K562 (cell line): ENCODE results near the gene KAT2B. TPM values are rescaled to one million over a fixed set of nuclear protein-coding genes. Genes with fewer than 3 reads are reported as not detected.

ENCODE experiments used
- ARID3B ChIP-seq: fragments of 250-450 bp; sonication (Bioruptor Pico); IDR thresholded peaks from 2 replicates; pipeline ENCODE4 v1.4.0; 2020; ENCODE audit warnings: borderline replicate concordance
- CEBPB ChIP-seq: fragments of 450-650 bp; IDR thresholded peaks from 2 replicates; pipeline ENCODE4 v1.6.1; 2016; ENCODE audit warnings: missing genetic modification characterization, missing compliant biosample characterization
- CHD4 ChIP-seq: fragments of 200-600 bp; sonication (generic); IDR thresholded peaks from 3 replicates; pipeline ENCODE4 v1.6.1; 2012; ENCODE audit warnings: low read depth, mild to moderate bottlenecking, mixed read lengths, low read length, inconsistent platforms; ENCODE audit not compliant: insufficient read depth, insufficient replicate concordance, poor library complexity, severe bottlenecking
- FIP1L1 ChIP-seq: fragments of 200-400 bp; formaldehyde crosslinking; IDR thresholded peaks from 2 replicates; pipeline ENCODE4 v1.6.1; 2018; ENCODE audit warnings: mild to moderate bottlenecking, low read depth, low read length; ENCODE audit not compliant: poor library complexity, severe bottlenecking
- GMEB1 ChIP-seq: fragments of 250-450 bp; sonication (Bioruptor Pico); IDR thresholded peaks from 2 replicates; pipeline ENCODE4 v1.4.0; 2020; ENCODE audit warnings: mild to moderate bottlenecking
- GTF2E2 ChIP-seq: fragments of 200-800 bp; sonication (Bioruptor generic); IDR thresholded peaks from 2 replicates; pipeline ENCODE4 v1.6.1; 2016; ENCODE audit warnings: missing genetic modification characterization, missing compliant biosample characterization
- HDAC2 ChIP-seq: fragments of 450-650 bp; IDR thresholded peaks from 2 replicates; pipeline ENCODE4 v1.6.1; 2016; ENCODE audit warnings: mild to moderate bottlenecking
- HNRNPH1 ChIP-seq: fragments of 200-400 bp; formaldehyde crosslinking; optimal IDR thresholded peaks from 2 replicates; pipeline ENCODE3; 2017; ENCODE audit warnings: low read depth, mild to moderate bottlenecking, low read length, moderate library complexity
- MBD2 ChIP-seq: sonication (generic); IDR thresholded peaks from 2 replicates; pipeline ENCODE4 v1.6.1; 2016; ENCODE audit warnings: low read depth, borderline replicate concordance
- NFIX ChIP-seq: fragments of 250-450 bp; sonication (Bioruptor Pico); IDR thresholded peaks from 2 replicates; pipeline ENCODE4 v1.4.0; 2020; ENCODE audit warnings: low read depth, mild to moderate bottlenecking, moderate library complexity
- SIN3A ChIP-seq, 2 experiments: fragments of 150-350 bp in 1 of 2; IDR thresholded peaks; 2 replicates each; pipeline ENCODE4 v1.6.1; 2011 to 2016; ENCODE audit warnings: borderline replicate concordance in 2 of 2, low read depth in 2 of 2, low read length in 2 of 2, mild to moderate bottlenecking in 2 of 2, moderate library complexity in 2 of 2; ENCODE audit not compliant: control insufficient read depth in 1 of 2
- TOE1 ChIP-seq, 2 experiments: fragments of 450-650 bp in 1 of 2; sonication (generic) in 1 of 2; formaldehyde crosslinking in 1 of 2; IDR thresholded peaks; 2 replicates each; pipeline versions ENCODE4 v1.7.1 to v1.8.0; 2016 to 2022; ENCODE audit warnings: borderline replicate concordance in 2 of 2, mild to moderate bottlenecking in 2 of 2, antibody characterized with exemption in 1 of 2, inconsistent platforms in 1 of 2, low read depth in 1 of 2, missing genetic modification reagents in 1 of 2, moderate library complexity in 1 of 2
- ZNF212 ChIP-seq: fragments of 450-650 bp; formaldehyde crosslinking; IDR thresholded peaks from 2 replicates; pipeline ENCODE4 v1.4.0; 2020; ENCODE audit warnings: mild to moderate bottlenecking
- ZNF311 ChIP-seq: fragments of 250-450 bp; sonication (Bioruptor Pico); IDR thresholded peaks from 2 replicates; pipeline ENCODE4 v1.4.0; 2020; ENCODE audit warnings: mild to moderate bottlenecking, moderate library complexity
- ZNF398 ChIP-seq: fragments of 250-450 bp; sonication (Bioruptor Pico); IDR thresholded peaks from 2 replicates; pipeline ENCODE4 v1.8.0; 2021; ENCODE audit warnings: moderate library complexity, mild to moderate bottlenecking, inconsistent platforms
- ZNF561 ChIP-seq: fragments of 450-650 bp; formaldehyde crosslinking; conservative IDR thresholded peaks from 2 replicates; pipeline ENCODE4 v1.4.0; 2020; ENCODE audit warnings: mild to moderate bottlenecking, moderate library complexity
- ZNF57 ChIP-seq: fragments of 450-650 bp; formaldehyde crosslinking; IDR thresholded peaks from 2 replicates; pipeline ENCODE4 v1.4.0; 2020; ENCODE audit warnings: mild to moderate bottlenecking, moderate library complexity
- ZNF76 ChIP-seq: fragments of 250-450 bp; sonication (Bioruptor Pico); IDR thresholded peaks from 2 replicates; pipeline ENCODE4 v1.4.0; 2020; ENCODE audit warnings: mild to moderate bottlenecking, moderate library complexity, borderline replicate concordance
- polyA plus RNA-seq, 8 experiments: library from polyadenylated mRNA; depleted of rRNA in 4 of 8; stranded (reverse) in 5 of 8; unstranded in 3 of 8; fragments of >200 nt; fragmentation: Nextera tagmentation in 2 of 8; fragmentation: Illumina TruSeq in 1 of 8; extraction: Ambion mirVana in 2 of 8; extraction: Trizol in 1 of 8; gene quantifications; 2 replicates each; pipeline versions ENCODE4 v1.2.1 to v1.2.3, GENCODE V29; 2011 to 2014; ENCODE audit warnings: inconsistent platforms in 1 of 8, missing spikeins in 1 of 8
- total RNA-seq, 7 experiments: library from RNA; depleted of rRNA in 6 of 7; stranded (reverse); fragments of >200 nt in 6 of 7; fragmentation: Illumina TruSeq in 2 of 7; extraction: Trizol in 2 of 7; gene quantifications; 2 replicates each; pipeline versions ENCODE4 v1.2.1 to v1.2.3, GENCODE V29; 2011 to 2021; ENCODE audit warnings: low replicate concordance in 1 of 7
- TF ChIP-seq, protein P1 (sequence below): sonication (generic); IDR thresholded peaks from 2 replicates; pipeline ENCODE4 v1.6.1; 2016
- TF ChIP-seq, protein P2 (sequence below): fragments of 450-650 bp; formaldehyde crosslinking; IDR thresholded peaks from 2 replicates; pipeline ENCODE4 v1.4.0; 2022; ENCODE audit warnings: missing genetic modification characterization

The KAT2B gene
- total and polyA plus RNA-seq, 9 of the 15 experiments (the other 6 are each of a cell fraction or from before 2014, with no cell fraction given): 3.3 to 14.9 (median 12.2) TPM

DNA sequence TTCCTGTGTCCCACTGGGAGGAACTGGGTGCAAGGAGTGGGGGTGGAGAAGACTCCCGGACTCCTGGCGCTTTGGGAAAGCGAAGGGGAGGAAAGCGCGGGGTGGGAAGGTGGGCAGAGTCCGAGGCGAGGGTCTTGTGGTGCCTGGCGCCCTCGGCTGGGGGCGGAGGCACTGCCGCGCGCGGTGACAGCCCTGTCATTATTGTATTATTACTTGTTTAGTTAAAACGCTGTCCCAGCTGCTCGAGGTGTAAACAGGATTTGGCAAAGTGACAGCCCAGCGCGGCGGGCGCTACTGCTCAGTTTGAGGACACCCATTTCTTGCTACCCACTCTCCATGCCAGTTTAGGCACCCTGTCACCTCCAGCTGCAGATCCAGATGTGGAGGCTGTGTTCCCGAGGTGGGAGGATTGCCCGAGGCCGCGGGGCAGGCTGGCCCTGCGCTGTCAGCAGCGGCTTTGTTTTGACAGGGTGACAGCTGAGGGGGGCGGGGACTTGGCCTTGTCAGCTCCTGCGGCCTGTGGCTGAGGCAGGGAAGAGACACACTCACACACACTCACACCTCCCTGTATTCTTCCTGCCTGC is 1.0 kb downstream of the KAT2B start (continued):
- no peak for TF ChIP-seq GMEB1
- TF ChIP-seq ZNF212 (CRISPR knock-in tag): no peak
- TF ChIP-seq FIP1L1: peak; percentile 34
- TF ChIP-seq HNRNPH1: no peak
- TF ChIP-seq ZNF561 (CRISPR knock-in tag): no peak
- TF ChIP-seq CEBPB (tag): no peak
- no peak for TF ChIP-seq ZNF76 (CRISPR knock-in tag)
- peak; percentile 99 to 100 for TF ChIP-seq SIN3A (IDR thresholded peaks at IDR 0.05; ENCODE audit: borderline replicate concordance in 2 of 2, control insufficient read depth in 1 of 2, low read depth in 2 of 2, low read length in 2 of 2)
- TF ChIP-seq MBD2: no peak
- no peak for TF ChIP-seq ZNF311 (CRISPR knock-in tag)
- no peak for TF ChIP-seq CHD4
- 0 out of 2 replicates have a peak, but pooled peaks have one; percentile 2 for TF ChIP-seq TOE1 (IDR thresholded peaks at IDR 0.05; ENCODE audit: borderline replicate concordance)
- TF ChIP-seq TOE1 (CRISPR knock-in tag; IDR thresholded peaks at IDR 0.05; ENCODE audit: borderline replicate concordance, low read depth): no peak
- TF ChIP-seq, protein P1, sequence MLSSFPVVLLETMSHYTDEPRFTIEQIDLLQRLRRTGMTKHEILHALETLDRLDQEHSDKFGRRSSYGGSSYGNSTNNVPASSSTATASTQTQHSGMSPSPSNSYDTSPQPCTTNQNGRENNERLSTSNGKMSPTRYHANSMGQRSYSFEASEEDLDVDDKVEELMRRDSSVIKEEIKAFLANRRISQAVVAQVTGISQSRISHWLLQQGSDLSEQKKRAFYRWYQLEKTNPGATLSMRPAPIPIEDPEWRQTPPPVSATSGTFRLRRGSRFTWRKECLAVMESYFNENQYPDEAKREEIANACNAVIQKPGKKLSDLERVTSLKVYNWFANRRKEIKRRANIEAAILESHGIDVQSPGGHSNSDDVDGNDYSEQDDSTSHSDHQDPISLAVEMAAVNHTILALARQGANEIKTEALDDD: no peak
- TF ChIP-seq ZNF398 (CRISPR knock-in tag): no peak
- TF ChIP-seq, protein P2, sequence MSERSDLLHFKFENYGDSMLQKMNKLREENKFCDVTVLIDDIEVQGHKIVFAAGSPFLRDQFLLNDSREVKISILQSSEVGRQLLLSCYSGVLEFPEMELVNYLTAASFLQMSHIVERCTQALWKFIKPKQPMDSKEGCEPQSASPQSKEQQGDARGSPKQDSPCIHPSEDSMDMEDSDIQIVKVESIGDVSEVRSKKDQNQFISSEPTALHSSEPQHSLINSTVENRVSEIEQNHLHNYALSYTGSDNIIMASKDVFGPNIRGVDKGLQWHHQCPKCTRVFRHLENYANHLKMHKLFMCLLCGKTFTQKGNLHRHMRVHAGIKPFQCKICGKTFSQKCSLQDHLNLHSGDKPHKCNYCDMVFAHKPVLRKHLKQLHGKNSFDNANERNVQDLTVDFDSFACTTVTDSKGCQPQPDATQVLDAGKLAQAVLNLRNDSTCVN: no peak
- TF ChIP-seq GTF2E2 (tag): no peak
- no peak for TF ChIP-seq NFIX (CRISPR knock-in tag)
- TF ChIP-seq ARID3B: 0 out of 2 replicates have a peak, but pooled peaks have one; percentile 24
- no peak for TF ChIP-seq ZNF57 (CRISPR knock-in tag)
- TF ChIP-seq HDAC2: peak; percentile 89
